Coronary artery (tissue), 2 donors: ENCODE data around the gene FASTKD1.
"Not testable (repeated sequence)": the region's sequence is repeated elsewhere in the genome, so short reads cannot be mapped to it uniquely, and the experiment has no call there.

Experiments used
- DNase-seq: peaks from one replicate; pipeline ENCODE4 v3.0.0-alpha.2; 2017; ENCODE audit warnings: low spot score
- H3K27ac ChIP-seq, 2 donors: fragments of 200-600 bp; sonication (generic); one replicate each; pipeline ENCODE4 v1.5.1; 2016 to 2019
- H3K4me3 ChIP-seq: fragments of 200-600 bp; sonication (generic); 2 replicates; pipeline ENCODE4 v1.5.1; 2016; ENCODE audit warnings: mild to moderate bottlenecking, moderate library complexity
- TF ChIP-seq, protein P1 (sequence below): fragments of 200-600 bp; sonication (generic); IDR thresholded peaks from one replicate; pipeline ENCODE4 v1.5.1; 2019; ENCODE audit warnings: antibody characterized with exemption

Gene FASTKD1

GRCh38 chr2:169565686-169566085 is 8.0 kb downstream of the FASTKD1 start:
- Histone ChIP-seq H3K27ac (no peak overlapping the region), H3K4me3 (no peak overlapping the region)
- TF ChIP-seq, protein P1, sequence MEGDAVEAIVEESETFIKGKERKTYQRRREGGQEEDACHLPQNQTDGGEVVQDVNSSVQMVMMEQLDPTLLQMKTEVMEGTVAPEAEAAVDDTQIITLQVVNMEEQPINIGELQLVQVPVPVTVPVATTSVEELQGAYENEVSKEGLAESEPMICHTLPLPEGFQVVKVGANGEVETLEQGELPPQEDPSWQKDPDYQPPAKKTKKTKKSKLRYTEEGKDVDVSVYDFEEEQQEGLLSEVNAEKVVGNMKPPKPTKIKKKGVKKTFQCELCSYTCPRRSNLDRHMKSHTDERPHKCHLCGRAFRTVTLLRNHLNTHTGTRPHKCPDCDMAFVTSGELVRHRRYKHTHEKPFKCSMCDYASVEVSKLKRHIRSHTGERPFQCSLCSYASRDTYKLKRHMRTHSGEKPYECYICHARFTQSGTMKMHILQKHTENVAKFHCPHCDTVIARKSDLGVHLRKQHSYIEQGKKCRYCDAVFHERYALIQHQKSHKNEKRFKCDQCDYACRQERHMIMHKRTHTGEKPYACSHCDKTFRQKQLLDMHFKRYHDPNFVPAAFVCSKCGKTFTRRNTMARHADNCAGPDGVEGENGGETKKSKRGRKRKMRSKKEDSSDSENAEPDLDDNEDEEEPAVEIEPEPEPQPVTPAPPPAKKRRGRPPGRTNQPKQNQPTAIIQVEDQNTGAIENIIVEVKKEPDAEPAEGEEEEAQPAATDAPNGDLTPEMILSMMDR = no peak
- no peak for DNase-seq

- TF ChIP-seq, protein P1 = no peak
- DNase-seq = no peak
- Histone ChIP-seq H3K27ac (no peak overlapping the region), H3K4me3 (no peak overlapping the region)
Observed at GRCh38 chr2:169562519-169562918, 11.1 kb downstream of the FASTKD1 start.

GRCh38 chr2:169562084-169562483 is 11.6 kb downstream of the FASTKD1 start:
- not testable (repeated sequence) for H3K4me3 ChIP-seq, H3K27ac ChIP-seq, DNase-seq

- no peak for DNase-seq
- no peak overlapping the region for H3K27ac ChIP-seq
Observed at GRCh38 chr2:169561364-169561763, 12.3 kb downstream of the FASTKD1 start.

GRCh38 chr2:169546756-169547155 is 26.9 kb downstream of the FASTKD1 start:
- TF ChIP-seq, protein P1 = no peak
- H3K27ac ChIP-seq = no peak overlapping the region
- no peak overlapping the region for H3K4me3 ChIP-seq
- DNase-seq = no peak

More at GRCh38 chr2:169561364-169561763, 12.3 kb downstream of the FASTKD1 start:
- no peak overlapping the region for H3K4me3 ChIP-seq
- TF ChIP-seq, protein P1 = no peak

DNA sequence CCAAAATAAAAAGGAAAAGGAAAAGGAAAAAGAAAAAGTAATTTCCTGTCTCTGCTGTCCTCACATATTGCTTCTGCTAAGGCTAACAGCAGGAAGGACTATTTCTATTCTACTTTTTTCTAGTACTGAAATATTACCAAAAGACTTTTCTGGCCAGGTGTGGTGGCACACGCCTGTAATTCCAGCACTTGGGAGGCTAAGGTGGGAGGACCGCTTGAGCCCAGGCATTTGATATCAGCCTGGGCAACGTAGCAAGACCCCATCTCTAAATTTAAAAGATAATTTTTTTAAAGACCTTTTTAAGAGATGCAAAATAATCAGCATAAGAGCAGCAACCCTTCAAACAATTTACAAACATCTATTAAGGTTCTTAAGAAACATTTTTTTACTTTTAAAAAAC is 31.2 kb downstream of the FASTKD1 start:
- Histone ChIP-seq H3K4me3 (no peak overlapping the region), H3K27ac (no peak overlapping the region)
- TF ChIP-seq, protein P1 = no peak
- no peak for DNase-seq

DNA sequence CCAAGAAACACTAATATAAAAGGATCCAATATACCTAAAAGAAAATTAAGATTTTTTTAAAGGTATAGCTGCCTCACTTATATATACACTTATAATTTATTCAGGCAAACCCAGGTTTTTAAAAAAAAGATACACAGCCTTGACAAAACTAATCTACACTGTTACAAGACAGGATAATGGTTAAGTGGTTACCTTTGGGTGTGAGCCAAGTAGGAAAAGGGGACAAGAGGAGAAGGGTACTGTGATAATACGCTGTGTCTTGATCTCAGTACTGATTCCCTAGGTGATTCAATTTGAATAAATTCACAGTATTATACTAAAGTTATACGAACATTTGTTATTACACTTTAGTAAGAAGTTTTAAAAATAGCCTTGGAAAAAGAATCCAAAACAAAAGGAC is 33.5 kb downstream of the FASTKD1 start:
- TF ChIP-seq, protein P1 = no peak
- no peak overlapping the region for H3K4me3 ChIP-seq
- no peak for DNase-seq
- no peak overlapping the region for H3K27ac ChIP-seq

GRCh38 chr2:169539460-169539859 is 34.2 kb downstream of the FASTKD1 start:
- not testable (repeated sequence) for H3K4me3 ChIP-seq, DNase-seq, H3K27ac ChIP-seq
